BE2C (cell line): ENCODE results near the gene PRKG1.

Experiments
- DNase-seq: peaks from one replicate; pipeline ENCODE4 v3.0.0-alpha.2; 2020
- H3K27me3 ChIP-seq: fragments of 250-450 bp; sonication (Bioruptor Pico); 2 replicates; pipeline ENCODE4 v1.5.1; 2020; ENCODE audit warnings: mild to moderate bottlenecking
- H3K36me3 ChIP-seq: fragments of 250-450 bp; sonication (Bioruptor Pico); 2 replicates; pipeline ENCODE4 v1.5.1; 2020; ENCODE audit warnings: mild to moderate bottlenecking
- H3K4me1 ChIP-seq: fragments of 250-450 bp; sonication (Bioruptor Pico); 2 replicates; pipeline ENCODE4 v1.5.1; 2020
- H3K4me3 ChIP-seq: 2 replicates; pipeline ENCODE4 v1.5.1; 2011; ENCODE audit warnings: low read depth, low read length
- H3K9me3 ChIP-seq: fragments of 250-450 bp; sonication (Bioruptor Pico); 2 replicates; pipeline ENCODE4 v1.5.1; 2020
- TF ChIP-seq, protein P1 (sequence below): IDR thresholded peaks from 2 replicates; pipeline ENCODE4 v1.5.1; 2012; ENCODE audit warnings: mild to moderate bottlenecking, low read depth, low read length

The PRKG1 gene

DNA sequence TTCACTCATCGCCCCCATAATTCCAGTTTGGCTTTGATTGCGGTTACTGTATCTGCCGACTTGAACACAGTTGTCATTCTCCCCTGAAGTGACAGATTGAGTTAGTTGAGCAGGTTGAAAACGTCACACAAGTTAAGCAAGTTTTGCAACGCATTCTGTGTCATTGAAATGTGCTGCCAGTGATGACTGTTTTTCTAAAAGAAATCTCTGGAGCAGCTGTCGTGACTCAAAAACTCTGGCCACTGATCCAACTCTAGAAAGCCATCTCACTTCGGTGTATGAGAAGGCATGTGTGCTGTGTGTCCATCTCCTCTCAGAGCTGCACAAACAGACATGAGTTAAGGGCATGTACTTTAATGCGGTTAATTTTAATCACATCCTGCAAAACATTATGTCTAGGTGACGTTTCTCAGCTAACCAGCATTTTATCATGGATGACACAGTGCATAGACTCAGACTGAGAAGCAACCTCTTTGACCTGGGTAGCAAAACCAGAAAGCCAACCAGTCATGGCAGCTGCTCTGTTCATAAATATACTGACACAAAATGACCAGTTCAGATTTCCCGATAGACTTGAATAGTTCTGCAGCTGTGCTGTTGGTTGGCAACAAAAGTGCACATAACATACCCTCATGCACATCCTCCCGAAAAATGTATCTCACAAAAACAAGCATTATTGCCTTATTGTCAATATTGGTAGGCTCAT lies 555.8 kb downstream of the PRKG1 start:
- no peaks in the 10 kb centered on the region for H3K36me3 ChIP-seq
- no peaks in the 10 kb centered on the region for H3K27me3 ChIP-seq
- H3K4me3 ChIP-seq: no peak overlapping the region
- TF ChIP-seq, protein P1, sequence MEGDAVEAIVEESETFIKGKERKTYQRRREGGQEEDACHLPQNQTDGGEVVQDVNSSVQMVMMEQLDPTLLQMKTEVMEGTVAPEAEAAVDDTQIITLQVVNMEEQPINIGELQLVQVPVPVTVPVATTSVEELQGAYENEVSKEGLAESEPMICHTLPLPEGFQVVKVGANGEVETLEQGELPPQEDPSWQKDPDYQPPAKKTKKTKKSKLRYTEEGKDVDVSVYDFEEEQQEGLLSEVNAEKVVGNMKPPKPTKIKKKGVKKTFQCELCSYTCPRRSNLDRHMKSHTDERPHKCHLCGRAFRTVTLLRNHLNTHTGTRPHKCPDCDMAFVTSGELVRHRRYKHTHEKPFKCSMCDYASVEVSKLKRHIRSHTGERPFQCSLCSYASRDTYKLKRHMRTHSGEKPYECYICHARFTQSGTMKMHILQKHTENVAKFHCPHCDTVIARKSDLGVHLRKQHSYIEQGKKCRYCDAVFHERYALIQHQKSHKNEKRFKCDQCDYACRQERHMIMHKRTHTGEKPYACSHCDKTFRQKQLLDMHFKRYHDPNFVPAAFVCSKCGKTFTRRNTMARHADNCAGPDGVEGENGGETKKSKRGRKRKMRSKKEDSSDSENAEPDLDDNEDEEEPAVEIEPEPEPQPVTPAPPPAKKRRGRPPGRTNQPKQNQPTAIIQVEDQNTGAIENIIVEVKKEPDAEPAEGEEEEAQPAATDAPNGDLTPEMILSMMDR: no peak
- no peaks in the 10 kb centered on the region for H3K4me1 ChIP-seq
- H3K9me3 ChIP-seq: no peaks in the 10 kb centered on the region
- DNase-seq: no peak

- Histone ChIP-seq H3K9me3 (no peaks in the 10 kb centered on the region), H3K4me3 (no peak overlapping the region), H3K4me1 (no peaks in the 10 kb centered on the region), H3K27me3 (no peaks in the 10 kb centered on the region), H3K36me3 (no peaks in the 10 kb centered on the region)
- TF ChIP-seq, protein P1: no peak
- no peak for DNase-seq
Measured at GRCh38 chr10:51630640-51631005, 556.3 kb downstream of the PRKG1 start.

DNA sequence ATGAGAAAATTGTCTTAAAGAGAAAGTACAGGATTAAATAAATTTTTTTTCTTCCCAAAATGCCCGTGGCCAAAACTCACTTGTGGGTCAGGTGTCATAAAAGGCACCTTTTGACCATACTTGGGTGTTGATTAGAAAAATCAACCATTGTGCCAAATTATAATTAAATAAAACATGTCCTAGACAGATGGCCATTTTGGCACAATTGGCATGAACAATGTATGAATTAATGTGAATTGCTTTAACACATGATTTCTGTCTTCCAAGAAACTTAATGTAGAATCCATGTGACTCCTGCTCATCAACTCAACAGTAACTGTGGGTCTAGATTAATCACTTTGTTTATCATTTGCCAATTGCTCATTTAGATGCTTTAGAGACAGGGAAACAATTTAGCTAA lies 561.1 kb downstream of the PRKG1 start:
- TF ChIP-seq, protein P1: no peak
- DNase-seq: no peak
- Histone ChIP-seq H3K27me3 (no peaks in the 10 kb centered on the region), H3K9me3 (no peaks in the 10 kb centered on the region), H3K36me3 (no peaks in the 10 kb centered on the region), H3K4me3 (no peak overlapping the region), H3K4me1 (no peaks in the 10 kb centered on the region)

DNA sequence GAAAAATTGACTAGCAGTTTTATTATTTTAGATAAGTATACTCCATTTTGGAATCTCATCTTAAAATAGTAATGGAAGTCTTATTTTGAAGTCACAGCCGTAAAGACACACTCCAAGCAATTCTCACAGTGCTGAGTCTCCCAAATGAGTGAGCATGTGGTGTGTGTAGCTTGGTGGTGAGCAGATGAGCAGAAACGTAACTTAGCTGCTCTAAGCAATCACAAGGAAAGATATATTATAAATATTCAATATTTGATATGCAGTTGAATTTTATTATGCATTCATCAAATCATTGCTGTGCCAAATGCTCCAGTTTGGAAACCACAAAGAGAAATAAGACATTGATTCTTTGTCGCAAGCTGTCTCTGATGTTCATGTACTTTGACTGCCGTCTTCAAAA lies 563.9 kb downstream of the PRKG1 start:
- H3K4me1 ChIP-seq: no peaks in the 10 kb centered on the region
- no peaks in the 10 kb centered on the region for H3K27me3 ChIP-seq
- no peak overlapping the region for H3K4me3 ChIP-seq
- H3K9me3 ChIP-seq: no peaks in the 10 kb centered on the region
- no peak for DNase-seq
- TF ChIP-seq, protein P1: no peak
- H3K36me3 ChIP-seq: no peaks in the 10 kb centered on the region

DNA sequence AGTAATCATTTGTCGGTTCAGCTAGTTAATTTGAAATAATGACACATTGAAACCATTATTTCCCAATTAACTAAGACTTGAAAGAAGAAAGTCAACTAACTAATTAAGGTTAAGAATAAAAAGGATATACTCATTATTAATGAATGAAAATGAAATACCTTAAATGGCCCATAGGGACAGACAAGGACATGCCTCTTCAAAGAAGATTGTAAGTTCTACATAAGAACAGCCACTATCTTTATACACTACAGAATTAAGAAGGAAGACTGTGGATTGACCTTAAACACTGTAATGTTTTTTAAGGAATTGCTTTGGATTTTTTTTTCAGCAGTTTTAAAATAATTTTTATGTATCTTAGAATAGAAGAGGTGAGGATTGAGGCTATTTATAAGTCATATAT lies 564.5 kb downstream of the PRKG1 start:
- TF ChIP-seq, protein P1: no peak
- H3K4me1 ChIP-seq: no peaks in the 10 kb centered on the region
- no peak overlapping the region for H3K4me3 ChIP-seq
- no peaks in the 10 kb centered on the region for H3K36me3 ChIP-seq
- no peaks in the 10 kb centered on the region for H3K9me3 ChIP-seq
- no peaks in the 10 kb centered on the region for H3K27me3 ChIP-seq
- DNase-seq: no peak

GRCh38 chr10:51640120-51640819 lies 566.0 kb downstream of the PRKG1 start:
- no peak overlapping the region for H3K4me3 ChIP-seq
- no peaks in the 10 kb centered on the region for H3K9me3 ChIP-seq
- TF ChIP-seq, protein P1: no peak
- DNase-seq: no peak
- H3K27me3 ChIP-seq: no peaks in the 10 kb centered on the region
- no peaks in the 10 kb centered on the region for H3K36me3 ChIP-seq
- no peaks in the 10 kb centered on the region for H3K4me1 ChIP-seq
